IMR-90 (cell line): ENCODE results near the gene METTL22.

Experiments used
- CHD1 ChIP-seq: IDR thresholded peaks from 2 replicates; pipeline ENCODE4 v1.6.1; 2012; ENCODE audit warnings: low read depth, low read length, improper control_type of control experiment
- CTCF ChIP-seq: conservative IDR thresholded peaks from 2 replicates; pipeline ENCODE4 v1.5.1; 2012; ENCODE audit warnings: mild to moderate bottlenecking, low read depth, low read length, improper control_type of control experiment
- ELK1 ChIP-seq: fragments of 150-350 bp; IDR thresholded peaks from 2 replicates; pipeline ENCODE4 v1.6.1; 2016; ENCODE audit warnings: low read depth, mild to moderate bottlenecking, low read length, moderate library complexity, borderline replicate concordance
- MAFK ChIP-seq: IDR thresholded peaks from 2 replicates; pipeline ENCODE4 v1.6.1; 2012; ENCODE audit warnings: low read depth, low read length, improper control_type of control experiment
- MXI1 ChIP-seq: IDR thresholded peaks from 2 replicates; pipeline ENCODE4 v1.6.1; 2012; ENCODE audit warnings: low read depth, mild to moderate bottlenecking, low read length, moderate library complexity, borderline replicate concordance
- NFE2L2 ChIP-seq: fragments of 150-350 bp; IDR thresholded peaks from 2 replicates; pipeline ENCODE4 v1.6.1; 2016; ENCODE audit warnings: low read depth, mild to moderate bottlenecking, low read length
- POLR2A ChIP-seq: IDR thresholded peaks from 2 replicates; pipeline ENCODE4 v1.6.1; 2012; ENCODE audit warnings: mild to moderate bottlenecking, low read depth, low read length
- RAD21 ChIP-seq: IDR thresholded peaks from 2 replicates; pipeline ENCODE4 v1.6.1; 2012; ENCODE audit warnings: low read length, improper control_type of control experiment
- RCOR1 ChIP-seq: IDR thresholded peaks from 2 replicates; pipeline ENCODE4 v1.6.1; 2012; ENCODE audit warnings: mild to moderate bottlenecking, low read length, improper control_type of control experiment; ENCODE audit not compliant: insufficient replicate concordance
- RFX5 ChIP-seq: IDR thresholded peaks from 2 replicates; pipeline ENCODE4 v1.8.0; 2012; ENCODE audit warnings: low read depth, mild to moderate bottlenecking, low read length, moderate library complexity
- SMC3 ChIP-seq: fragments of 150-350 bp; IDR thresholded peaks from 2 replicates; pipeline ENCODE4 v1.6.1; 2016; ENCODE audit warnings: low read depth, mild to moderate bottlenecking, antibody characterized with exemption, low read length, moderate library complexity
- USF2 ChIP-seq: fragments of 150-350 bp; IDR thresholded peaks from 2 replicates; pipeline ENCODE4 v1.6.1; 2017; ENCODE audit warnings: mild to moderate bottlenecking, antibody characterized with exemption, low read length, low read depth

GRCh38 chr16:8649829-8650554, 28.5 kb downstream of the METTL22 start:
- TF ChIP-seq CTCF (no peak), MAFK (no peak), POLR2A (no peak), RAD21 (no peak), MXI1 (no peak), RCOR1 (no peak), NFE2L2 (no peak), RFX5 (no peak), USF2 (no peak), ELK1 (no peak), SMC3 (no peak), CHD1 (no peak)
